Measurements from ENCODE around the gene ATP5F1D.
"Not testable (repeated sequence)": the region's sequence is repeated elsewhere in the genome, so short reads cannot be mapped to it uniquely, and the experiment has no call there.

The ATP5F1D gene

GRCh38 chr19:1241417-1242095, at the start of gene ATP5F1D:
TSS of gene ATP5F1D (plus strand) at chr19:1241751. CDS start at chr19:1241851, 100 bp downstream.
- peak; percentile 91 for DNase-seq

GRCh38 chr19:1199531-1199930, 42.0 kb upstream of the ATP5F1D start:
- no peak for DNase-seq

DNA sequence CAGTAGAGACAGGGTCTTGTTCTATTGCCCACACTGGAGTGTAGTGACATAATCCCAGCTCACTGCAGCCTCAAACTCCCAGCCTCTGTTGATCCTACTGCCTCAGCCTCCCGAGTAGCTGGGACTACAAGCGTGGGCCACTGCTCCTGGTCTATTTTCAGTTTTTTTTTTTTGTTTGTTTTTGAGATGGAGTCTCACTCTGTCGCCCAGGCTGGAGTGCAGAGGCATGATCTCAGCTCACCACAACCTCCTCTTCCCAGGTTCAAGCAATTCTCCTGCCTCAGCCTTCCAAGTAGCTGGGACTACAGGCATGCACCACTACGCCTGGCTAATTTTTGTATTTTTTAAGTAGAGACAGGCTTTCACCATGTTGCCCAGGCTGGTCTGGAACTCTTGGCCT, 40.9 kb upstream of the ATP5F1D start:
- not testable (repeated sequence) for DNase-seq

DNA sequence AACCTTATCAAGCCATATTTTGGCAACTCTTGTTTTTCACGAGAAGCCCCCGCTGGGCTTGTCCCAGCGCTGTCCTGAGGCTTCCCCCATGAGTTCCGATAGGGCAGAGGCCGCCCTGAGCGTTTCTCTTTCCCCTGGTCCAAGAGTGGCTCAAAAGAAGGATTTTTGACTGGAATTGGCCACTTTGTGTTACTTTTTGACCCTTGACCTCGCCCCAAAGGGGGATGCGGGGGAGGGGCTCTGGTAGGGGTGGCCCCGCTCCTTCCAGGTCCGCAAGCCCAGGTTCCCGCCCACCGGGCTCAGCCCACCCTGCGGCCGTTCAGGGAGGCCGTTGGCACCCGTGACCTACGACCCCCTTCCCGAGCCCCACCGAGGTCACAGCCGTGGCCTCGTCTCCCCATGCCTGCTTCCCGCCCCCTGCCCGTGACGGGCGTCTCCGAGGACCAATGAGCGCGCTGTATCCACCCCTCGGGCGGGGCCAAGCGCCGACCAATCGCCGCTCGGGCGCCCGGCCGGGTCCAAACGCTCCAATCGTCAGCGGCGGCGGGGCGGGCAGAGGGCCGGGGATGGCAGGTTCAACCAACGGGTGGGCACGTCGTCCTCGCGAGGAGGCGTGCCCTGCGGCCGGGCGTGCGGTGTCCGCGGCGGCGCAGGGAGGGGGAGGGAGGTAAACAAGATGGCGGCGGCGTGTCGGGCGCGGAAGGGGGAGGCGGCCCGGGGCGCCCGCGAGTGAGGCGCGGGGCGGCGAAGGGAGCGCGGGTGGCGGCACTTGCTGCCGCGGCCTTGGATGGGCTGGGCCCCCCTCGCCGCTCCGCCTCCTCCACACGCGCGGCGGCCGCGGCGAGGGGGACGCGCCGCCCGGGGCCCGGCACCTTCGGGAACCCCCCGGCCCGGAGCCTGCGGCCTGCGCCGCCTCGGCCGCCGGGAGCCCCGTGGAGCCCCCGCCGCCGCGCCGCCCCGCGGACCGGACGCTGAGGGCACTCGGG, 36.1 kb upstream of the ATP5F1D start, which contains the start of gene STK11:
Gene STK11 (plus strand): TSS at position 665 of the 986 bp plus-strand sequence. CDS start 1,136 bp downstream, outside the sequence.
- peak; percentile 97 for DNase-seq

DNA sequence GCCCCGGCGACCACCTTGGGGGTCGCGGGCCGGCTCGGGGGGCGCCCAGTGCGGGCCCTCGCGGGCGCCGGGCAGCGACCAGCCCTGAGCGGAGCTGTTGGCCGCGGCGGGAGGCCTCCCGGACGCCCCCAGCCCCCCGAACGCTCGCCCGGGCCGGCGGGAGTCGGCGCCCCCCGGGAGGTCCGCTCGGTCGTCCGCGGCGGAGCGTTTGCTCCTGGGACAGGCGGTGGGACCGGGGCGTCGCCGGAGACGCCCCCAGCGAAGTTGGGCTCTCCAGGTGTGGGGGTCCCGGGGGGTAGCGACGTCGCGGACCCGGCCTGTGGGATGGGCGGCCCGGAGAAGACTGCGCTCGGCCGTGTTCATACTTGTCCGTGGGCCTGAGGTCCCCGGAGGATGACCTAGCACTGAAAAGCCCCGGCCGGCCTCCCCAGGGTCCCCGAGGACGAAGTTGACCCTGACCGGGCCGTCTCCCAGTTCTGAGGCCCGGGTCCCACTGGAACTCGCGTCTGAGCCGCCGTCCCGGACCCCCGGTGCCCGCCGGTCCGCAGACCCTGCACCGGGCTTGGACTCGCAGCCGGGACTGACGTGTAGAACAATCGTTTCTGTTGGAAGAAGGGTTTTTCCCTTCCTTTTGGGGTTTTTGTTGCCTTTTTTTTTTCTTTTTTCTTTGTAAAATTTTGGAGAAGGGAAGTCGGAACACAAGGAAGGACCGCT, 35.2 kb upstream of the ATP5F1D start:
- no peak for DNase-seq

DNA sequence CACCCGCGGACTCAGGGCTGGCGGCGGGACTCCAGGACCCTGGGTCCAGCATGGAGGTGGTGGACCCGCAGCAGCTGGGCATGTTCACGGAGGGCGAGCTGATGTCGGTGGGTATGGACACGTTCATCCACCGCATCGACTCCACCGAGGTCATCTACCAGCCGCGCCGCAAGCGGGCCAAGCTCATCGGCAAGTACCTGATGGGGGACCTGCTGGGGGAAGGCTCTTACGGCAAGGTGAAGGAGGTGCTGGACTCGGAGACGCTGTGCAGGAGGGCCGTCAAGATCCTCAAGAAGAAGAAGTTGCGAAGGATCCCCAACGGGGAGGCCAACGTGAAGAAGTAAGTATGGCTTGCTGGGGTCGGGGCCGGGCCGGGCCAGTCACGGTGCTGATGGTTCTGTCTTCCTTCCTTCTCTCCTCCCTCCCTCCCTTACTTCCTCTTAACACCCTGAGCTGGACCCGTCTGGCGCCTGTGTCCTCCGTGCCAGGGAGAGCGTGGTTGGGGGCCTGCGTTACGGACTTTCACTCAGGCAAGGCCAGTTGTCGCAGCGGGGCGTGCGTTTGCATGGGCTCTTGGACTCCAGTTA, 34.6 kb upstream of the ATP5F1D start:
- no peak for DNase-seq

DNA sequence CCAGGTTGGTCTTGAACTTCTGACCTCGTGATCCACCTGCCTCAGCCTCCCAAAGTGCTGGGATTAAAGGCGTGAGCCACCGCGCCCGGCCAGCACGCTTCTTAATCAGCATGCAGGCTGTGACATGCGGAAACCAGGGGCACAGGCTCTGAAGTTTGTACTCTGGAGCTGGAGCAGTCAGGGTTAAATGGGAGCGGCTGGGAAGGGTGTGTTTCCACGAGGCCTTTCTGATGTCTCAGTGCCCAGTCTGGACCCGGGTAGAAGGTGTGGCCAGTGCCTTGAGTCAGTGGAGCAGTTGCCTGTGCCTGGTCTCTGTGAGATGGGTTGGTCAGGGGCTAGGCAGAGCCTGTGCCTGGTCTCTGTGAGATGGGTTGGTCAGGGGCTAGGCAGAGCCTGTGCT, 32.7 kb upstream of the ATP5F1D start:
- not testable (repeated sequence) for DNase-seq

DNA sequence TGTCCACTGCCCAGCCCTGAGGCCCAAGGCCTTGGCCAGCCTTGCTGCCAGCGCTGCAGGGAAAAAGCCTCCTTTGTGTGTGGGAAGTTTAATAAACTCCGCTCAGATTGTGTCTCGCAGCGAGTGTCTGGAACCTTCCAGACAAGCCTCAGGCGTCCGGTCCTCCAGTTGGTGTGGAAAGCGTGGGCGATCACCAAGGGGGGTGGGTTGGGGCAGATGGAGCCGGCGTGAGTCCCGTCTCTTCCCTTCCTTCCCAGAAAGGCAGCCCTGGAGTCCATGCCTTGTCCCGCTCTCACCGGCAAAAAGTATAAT, 31.4 kb upstream of the ATP5F1D start:
- DNase-seq = no peak

GRCh38 chr19:1211494-1212234, 29.9 kb upstream of the ATP5F1D start:
- no peak for DNase-seq

GRCh38 chr19:1213391-1214286, 27.9 kb upstream of the ATP5F1D start:
- no peak for DNase-seq

- no peak for DNase-seq
These were observed 27.2 kb upstream of the ATP5F1D start for GRCh38 chr19:1214299-1214861.

DNA sequence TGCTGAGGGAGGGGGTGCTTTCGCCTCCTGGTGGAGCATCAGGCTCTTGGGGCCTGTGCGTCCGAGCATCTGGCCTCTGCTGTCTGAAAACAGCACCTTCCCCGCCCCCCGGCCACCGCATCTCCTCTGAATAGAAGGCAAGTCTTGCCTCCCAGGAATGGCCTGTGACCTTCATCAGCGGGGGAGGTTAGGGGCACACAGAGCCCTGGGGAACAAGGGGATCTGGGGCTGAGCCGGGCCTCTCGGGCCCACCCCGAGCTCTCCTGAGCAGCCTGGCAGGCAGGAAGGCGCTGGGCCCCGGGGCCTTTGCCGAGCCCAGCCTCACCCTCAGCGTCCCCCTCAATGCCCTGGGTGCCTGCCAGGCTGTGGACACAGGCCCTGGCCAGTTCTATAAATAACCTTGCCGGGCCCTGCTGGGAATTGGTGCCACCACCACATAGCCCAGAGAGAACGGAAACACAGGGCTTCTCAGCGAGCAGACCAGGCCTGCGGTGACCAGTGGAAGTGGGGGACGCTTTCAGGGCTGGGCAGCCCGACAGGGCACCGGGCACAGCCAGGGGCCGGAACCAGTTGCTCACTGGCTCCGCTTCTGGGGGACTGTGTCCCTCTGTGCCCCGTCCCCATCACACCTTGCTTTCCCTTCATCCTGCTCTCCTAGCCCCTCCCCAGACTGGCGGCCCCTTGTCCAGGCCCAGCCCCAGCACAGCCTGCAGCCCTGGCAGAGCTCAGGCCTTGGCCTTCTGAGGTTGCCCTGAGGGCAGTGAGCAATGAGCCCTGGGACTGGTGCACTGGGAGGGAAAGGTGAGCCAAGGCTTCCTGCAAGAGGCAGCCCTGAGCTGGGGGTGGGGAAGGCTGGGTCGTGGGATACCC, 26.5 kb upstream of the ATP5F1D start:
- DNase-seq = no peak

GRCh38 chr19:1216756-1217155, 24.8 kb upstream of the ATP5F1D start:
- no peak for DNase-seq

DNA sequence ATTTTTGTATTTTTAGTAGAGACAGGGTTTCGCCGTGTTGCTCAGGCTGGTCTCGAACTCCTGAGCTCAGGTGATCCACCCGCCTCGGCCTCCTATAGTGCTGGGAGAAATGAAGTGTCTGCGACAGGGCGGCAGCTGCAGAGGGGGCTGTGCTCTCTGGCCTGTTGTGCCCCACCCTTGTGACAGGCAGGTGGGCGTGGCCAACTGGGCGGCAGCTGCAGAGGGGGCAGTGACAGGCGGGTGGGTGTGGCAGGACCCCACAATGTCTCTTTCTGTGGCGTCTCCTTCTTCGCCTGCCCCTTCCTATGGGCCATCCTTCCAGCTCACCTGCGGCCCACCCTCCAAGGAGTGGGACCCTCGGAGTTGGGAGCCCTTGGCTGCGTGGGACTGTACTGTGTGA, 24.2 kb upstream of the ATP5F1D start:
- no peak for DNase-seq

DNA sequence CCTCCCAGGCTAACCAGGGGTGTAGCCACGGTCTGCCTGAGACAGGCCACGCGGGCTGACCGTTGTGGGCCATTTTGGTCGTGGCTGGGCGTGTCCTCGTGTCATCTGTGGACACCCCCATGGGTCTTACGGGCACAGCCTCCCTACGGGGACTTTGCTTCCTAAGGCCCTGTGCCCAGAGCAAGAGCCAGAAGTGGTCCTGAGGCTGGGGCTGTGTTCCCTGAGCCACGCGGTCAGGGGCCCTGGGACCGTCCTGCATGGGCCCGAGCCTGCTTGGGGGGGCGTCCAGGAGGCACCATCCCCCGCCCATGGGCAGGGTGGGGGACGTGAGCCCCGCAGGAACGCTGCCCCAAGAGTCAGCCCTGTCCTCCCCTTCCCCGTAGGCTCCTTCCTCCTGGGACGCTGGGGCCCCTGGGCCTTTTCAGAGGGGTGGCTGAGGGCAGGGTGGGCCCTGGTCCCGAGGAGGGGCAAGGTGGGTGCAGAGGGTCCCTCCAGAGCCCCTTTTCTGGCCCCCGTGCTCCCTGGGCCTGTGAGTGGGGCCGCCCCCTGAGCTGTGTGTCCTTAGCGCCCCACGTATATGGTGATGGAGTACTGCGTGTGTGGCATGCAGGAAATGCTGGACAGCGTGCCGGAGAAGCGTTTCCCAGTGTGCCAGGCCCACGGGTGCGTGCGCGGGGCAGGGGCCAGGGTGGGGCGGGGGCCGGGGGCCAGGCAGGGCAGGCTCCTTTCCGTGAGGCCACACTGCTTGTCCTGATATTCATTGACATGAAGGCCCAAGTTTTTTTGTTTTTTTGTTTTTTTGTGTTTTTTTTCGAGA, 22.6 kb upstream of the ATP5F1D start:
- no peak for DNase-seq

GRCh38 chr19:1219786-1220476, 21.6 kb upstream of the ATP5F1D start:
- DNase-seq = no peak

DNA sequence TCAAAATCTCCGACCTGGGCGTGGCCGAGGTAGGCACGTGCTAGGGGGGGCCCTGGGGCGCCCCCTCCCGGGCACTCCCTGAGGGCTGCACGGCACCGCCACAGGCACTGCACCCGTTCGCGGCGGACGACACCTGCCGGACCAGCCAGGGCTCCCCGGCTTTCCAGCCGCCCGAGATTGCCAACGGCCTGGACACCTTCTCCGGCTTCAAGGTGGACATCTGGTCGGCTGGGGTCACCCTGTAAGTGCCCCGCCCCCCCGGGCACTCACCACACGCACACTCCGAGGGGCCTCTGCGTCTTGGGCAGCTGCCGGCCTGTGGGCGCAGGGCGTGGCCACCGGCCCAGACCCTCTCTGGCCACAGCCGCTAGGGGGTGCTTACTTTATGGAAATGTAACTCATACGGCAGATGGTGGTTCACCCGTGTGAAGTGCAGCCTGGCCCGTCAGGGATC, 21.0 kb upstream of the ATP5F1D start:
- DNase-seq = no peak

Measured in NCI-H1105 (cell line).